B cell (primary cell): ENCODE results near the gene ALOX5AP. TPM values are rescaled to one million over a fixed set of nuclear protein-coding genes. Genes with fewer than 3 reads are reported as not detected.

Experiments used
- ATAC-seq: fragments of 200-7000 bp; cut with Tn5 transposase; one replicate; pipeline ENCODE4 v1.10.0; 2021; ENCODE audit warnings: low read depth, mild to moderate bottlenecking, moderate number of reproducible peaks, moderate library complexity
- CTCF ChIA-PET: fragments of 350-600 bp; sonication (Branson Sonifier 250); formaldehyde crosslinking; loops from one replicate; lab custom pipeline; 2021; ENCODE audit warnings: antibody characterized with exemption, inconsistent platforms; lab: Charles Lee
- POLR2A ChIA-PET: fragments of 350-600 bp; sonication (Branson Sonifier 250); formaldehyde crosslinking; loops from one replicate; lab custom pipeline; 2021; ENCODE audit warnings: antibody characterized with exemption; lab: Charles Lee
- DNase-seq: peaks from one replicate; pipeline ENCODE4 v3.0.0; 2013
- H2AFZ ChIP-seq: 2 replicates; pipeline ENCODE4 v1.6.1; 2012; ENCODE audit warnings: mild to moderate bottlenecking, low read depth, low read length; ENCODE audit not compliant: insufficient read depth, poor library complexity, severe bottlenecking
- H3K27ac ChIP-seq, 2 donors: 1 replicate in 1 of 2; 2 replicates in 1 of 2; pipeline ENCODE4 v1.5.1; 2012 to 2013; ENCODE audit warnings: low read length in 2 of 2, mild to moderate bottlenecking in 2 of 2, moderate library complexity in 1 of 2
- H3K27me3 ChIP-seq, 4 experiments: fragments of 200-600 bp in 1 of 4; sonication (generic) in 1 of 4; replicated peaks in 1 of 4; 1 replicate in 2 of 4; 2 replicates in 2 of 4; pipeline versions ENCODE4 v1.6.1 to v1.7.0; 2013 to 2016; ENCODE audit warnings: low read length in 3 of 4, mild to moderate bottlenecking in 2 of 4, mixed read lengths in 1 of 4, moderate library complexity in 1 of 4; ENCODE audit not compliant: insufficient read depth in 4 of 4, control insufficient read depth in 3 of 4; ENCODE audit errors: control extremely low read depth in 1 of 4
- H3K36me3 ChIP-seq, 2 experiments: replicated peaks in 1 of 2; 1 replicate in 1 of 2; 2 replicates in 1 of 2; pipeline versions ENCODE4 v1.6.1 to v1.7.1; 2013; ENCODE audit warnings: low read length in 1 of 2; ENCODE audit not compliant: insufficient read depth in 2 of 2, control insufficient read depth in 1 of 2; ENCODE audit errors: control extremely low read depth in 1 of 2, extremely low read depth in 1 of 2
- H3K4me1 ChIP-seq, 2 donors: fragments of 200-600 bp in 1 of 2; sonication (generic) in 1 of 2; 1 replicate in 1 of 2; 2 replicates in 1 of 2; pipeline versions ENCODE4 v1.5.1 to v1.6.1; 2013 to 2017; ENCODE audit warnings: low read length in 2 of 2; ENCODE audit not compliant: control insufficient read depth in 2 of 2, insufficient read depth in 2 of 2
- H3K4me2 ChIP-seq: replicated peaks from 2 replicates; pipeline ENCODE3; 2012; ENCODE audit warnings: mild to moderate bottlenecking, low read depth, low read length; ENCODE audit not compliant: poor library complexity, severe bottlenecking
- H3K4me3 ChIP-seq, 5 experiments: fragments of 200-600 bp in 1 of 5; sonication (generic) in 1 of 5; 1 replicate in 3 of 5; 2 replicates in 2 of 5; pipeline versions ENCODE4 v1.5.1 to v1.7.0; 2011 to 2016; ENCODE audit warnings: low read length in 4 of 5, mild to moderate bottlenecking in 4 of 5, low read depth in 2 of 5, control low read depth in 1 of 5, moderate library complexity in 1 of 5; ENCODE audit not compliant: insufficient read depth in 1 of 5; ENCODE audit errors: control extremely low read depth in 1 of 5, extremely low read depth in 1 of 5
- H3K79me2 ChIP-seq: fragments of 200-600 bp; sonication (generic); one replicate; pipeline ENCODE4 v1.6.0; 2016; ENCODE audit warnings: low read length; ENCODE audit not compliant: control insufficient read depth, insufficient read depth
- H3K9ac ChIP-seq: fragments of 200-600 bp; sonication (generic); 2 replicates; pipeline ENCODE4 v1.6.1; 2017; ENCODE audit warnings: mild to moderate bottlenecking, low read length, moderate library complexity
- H3K9me3 ChIP-seq, 3 donors: one replicate each; pipeline versions ENCODE4 v1.6.1 to v1.7.1; 2013; ENCODE audit warnings: low read length in 2 of 3; ENCODE audit not compliant: control insufficient read depth in 2 of 3, insufficient read depth in 1 of 3; ENCODE audit errors: control extremely low read depth in 1 of 3
- H4K20me1 ChIP-seq: 2 replicates; pipeline ENCODE4 v1.6.0; 2012; ENCODE audit warnings: mild to moderate bottlenecking, low read length; ENCODE audit not compliant: insufficient read depth, control insufficient read depth, poor library complexity, severe bottlenecking
- H3K27ac Mint-ChIP-seq: one replicate; pipeline ENCODE4 v1.8.0; 2021; ENCODE audit warnings: mixed read lengths
- H3K27me3 Mint-ChIP-seq: one replicate; pipeline ENCODE4 v1.8.0; 2021; ENCODE audit warnings: mixed read lengths
- H3K4me1 Mint-ChIP-seq: one replicate; pipeline ENCODE4 v1.8.0; 2021; ENCODE audit warnings: mixed read lengths
- H3K4me3 Mint-ChIP-seq: one replicate; pipeline ENCODE4 v1.8.0; 2021; ENCODE audit warnings: mixed read lengths
- H3K9me3 Mint-ChIP-seq: one replicate; pipeline ENCODE4 v1.8.0; 2022; ENCODE audit warnings: mixed read lengths; ENCODE audit not compliant: insufficient read depth
- CTCF ChIP-seq: fragments of 200-600 bp; IDR thresholded peaks from one replicate; pipeline ENCODE4 v1.8.0; 2022; ENCODE audit warnings: antibody characterized with exemption, mild to moderate bottlenecking
- EZH2 ChIP-seq: IDR thresholded peaks from 2 replicates; pipeline ENCODE4 v1.6.1; 2012; ENCODE audit warnings: borderline replicate concordance, low read depth, mild to moderate bottlenecking, moderate library complexity, low read length; ENCODE audit not compliant: insufficient read depth, poor library complexity, severe bottlenecking
- WGBS: methylation state at CpG from one replicate; pipeline ENCODE4 v1.1.5; 2013; ENCODE audit warnings: missing lambda C conversion rate; ENCODE audit not compliant: insufficient coverage; 5-methylcytosine and 5-hydroxymethylcytosine counted together
- intact Hi-C: fragments of 100-400 bp; cut with micrococcal nuclease; formaldehyde crosslinking; loops from one replicate; pipeline ENCODE4 v1.10.0; 2022
- polyA plus RNA-seq: library from polyadenylated mRNA; depleted of rRNA; stranded (reverse); fragments of >200 nt; gene quantifications from 2 replicates; pipeline ENCODE4 v1.2.3, GENCODE V29; 2012
- total RNA-seq, 2 donors: library from RNA; stranded (reverse); fragments of 120-200 nt in 1 of 2; gene quantifications; 1 replicate in 1 of 2; 2 replicates in 1 of 2; pipeline versions ENCODE4 v1.2.3 to v1.2.4, GENCODE V29; 2013 to 2022

ALOX5AP gene
- total and polyA plus RNA-seq, 2 donors (not counting 1 experiment from before 2014, with no cell fraction given), result 81.4 to 87.5 TPM

- Mint-ChIP-seq H3K9me3 (no peaks in the 10 kb centered on the region), H3K4me1 (peaks cover 36% of the 10 kb centered on the region), H3K27ac (no peak overlapping the region), H3K4me3 (no peak overlapping the region), H3K27me3 (no peaks in the 10 kb centered on the region)
- no peak overlapping the region for H3K27ac ChIP-seq
- intact Hi-C loops, result no loop called here
- CTCF ChIA-PET, result interaction anchor here (1.3 kb wide), 1 partner anchor 27 kb away, joined by 3 read pairs; no protein-coding TSS in a partner anchor
- H3K4me3 ChIP-seq, result no peak overlapping the region
- H2AFZ ChIP-seq, result no peak overlapping the region
- H3K79me2 ChIP-seq, result no peaks in the 10 kb centered on the region
- no peaks in the 10 kb centered on the region for H3K27me3 ChIP-seq
- DNase-seq, result no peak
- POLR2A ChIA-PET, result interaction anchor here (0.5 to 0.8 kb wide), 2 partner anchors 267 to 1622 kb away, joined by 6 to 10 read pairs; no protein-coding TSS in a partner anchor
- no peaks in the 10 kb centered on the region for H3K36me3 ChIP-seq
- no peak overlapping the region for H3K9ac ChIP-seq
- TF ChIP-seq EZH2, result no peak
- TF ChIP-seq CTCF, result no peak
- 87% methylated on average over 6 of the region's 10 CpGs for WGBS
- H3K4me2 ChIP-seq, result peak overlapping the region; percentile 10
- H4K20me1 ChIP-seq, result no peaks in the 10 kb centered on the region
- H3K4me1 ChIP-seq, result peaks cover 21 to 31% of the 10 kb centered on the region in 2 donors
- H3K9me3 ChIP-seq, result no peaks in the 10 kb centered on the region
- no peak for ATAC-seq
These were observed 20.5 kb upstream of the ALOX5AP start for GRCh38 chr13:30714629-30715371.

GRCh38 chr13:30715372-30715756 is 20.0 kb upstream of the ALOX5AP start:
- H3K36me3 ChIP-seq, result no peaks in the 10 kb centered on the region
- ChIA-PET CTCF (interaction anchor here (1.3 kb wide), 1 partner anchor 28 kb away, joined by 3 read pairs; no protein-coding TSS in a partner anchor), POLR2A (interaction anchor here (0.5 kb wide), 1 partner anchor 267 kb away, joined by 6 read pairs; no protein-coding TSS in a partner anchor)
- H2AFZ ChIP-seq, result no peak overlapping the region
- Mint-ChIP-seq H3K9me3 (no peaks in the 10 kb centered on the region), H3K4me3 (no peak overlapping the region), H3K27ac (no peak overlapping the region), H3K4me1 (peaks cover 41% of the 10 kb centered on the region), H3K27me3 (no peaks in the 10 kb centered on the region)
- H3K27me3 ChIP-seq, result no peaks in the 10 kb centered on the region
- no peak overlapping the region for H3K4me2 ChIP-seq
- intact Hi-C loops, result no loop called here
- no peak overlapping the region for H3K4me3 ChIP-seq
- H3K9ac ChIP-seq, result no peak overlapping the region
- H3K4me1 ChIP-seq, result peaks cover 27 to 35% of the 10 kb centered on the region in 2 donors
- no peaks in the 10 kb centered on the region for H3K79me2 ChIP-seq
- DNase-seq (no peak), ATAC-seq (no peak)
- WGBS, result 100% methylated on average over 1 of the region's 4 CpGs
- H4K20me1 ChIP-seq, result no peaks in the 10 kb centered on the region
- TF ChIP-seq CTCF, result no peak
- TF ChIP-seq EZH2, result no peak
- no peaks in the 10 kb centered on the region for H3K9me3 ChIP-seq
- no peak overlapping the region for H3K27ac ChIP-seq
